ENCODE data around the gene MDK.

DNA sequence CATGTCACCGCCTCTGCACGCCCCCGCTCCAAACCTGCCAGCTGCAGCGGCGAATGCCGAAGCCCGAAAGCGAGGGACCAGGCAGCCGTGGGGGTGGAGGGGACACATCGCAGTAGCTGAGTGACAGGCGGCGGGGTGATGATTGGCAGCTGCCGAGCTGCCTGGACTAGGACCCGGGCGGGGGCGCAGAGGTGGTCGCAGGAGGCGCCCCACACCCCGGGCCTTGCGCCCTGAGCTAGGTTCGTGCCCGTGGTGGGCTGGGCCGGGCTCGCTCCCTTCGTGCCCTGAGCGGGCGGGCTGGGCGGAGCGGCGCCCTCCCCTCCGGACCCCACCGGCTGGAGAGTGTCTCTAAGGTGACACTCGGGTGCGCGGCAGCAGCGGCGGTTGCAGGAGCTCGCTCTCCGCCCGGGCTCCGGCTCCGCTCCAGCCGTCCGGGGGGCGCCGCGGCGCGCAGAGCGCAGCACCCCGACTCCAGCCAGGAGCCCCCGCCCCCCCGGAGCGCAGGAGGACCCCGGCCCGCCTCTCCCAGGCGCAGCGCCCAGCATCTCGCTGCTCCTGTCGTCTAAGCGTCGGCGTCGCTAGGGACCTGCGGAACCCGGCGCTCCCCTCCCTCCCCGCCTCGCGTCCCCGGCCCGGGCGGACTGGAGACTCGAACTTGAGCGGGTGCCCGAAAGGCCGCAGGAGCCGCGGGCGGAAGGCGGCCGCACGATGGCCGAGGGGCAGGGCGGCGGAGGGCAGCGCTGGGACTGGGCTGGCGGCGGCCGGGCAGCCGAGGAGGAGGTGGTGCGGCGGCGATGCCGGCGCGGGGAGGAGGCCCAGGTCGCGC, 48.7 kb upstream of the MDK start:
- TF ChIP-seq, protein P1, sequence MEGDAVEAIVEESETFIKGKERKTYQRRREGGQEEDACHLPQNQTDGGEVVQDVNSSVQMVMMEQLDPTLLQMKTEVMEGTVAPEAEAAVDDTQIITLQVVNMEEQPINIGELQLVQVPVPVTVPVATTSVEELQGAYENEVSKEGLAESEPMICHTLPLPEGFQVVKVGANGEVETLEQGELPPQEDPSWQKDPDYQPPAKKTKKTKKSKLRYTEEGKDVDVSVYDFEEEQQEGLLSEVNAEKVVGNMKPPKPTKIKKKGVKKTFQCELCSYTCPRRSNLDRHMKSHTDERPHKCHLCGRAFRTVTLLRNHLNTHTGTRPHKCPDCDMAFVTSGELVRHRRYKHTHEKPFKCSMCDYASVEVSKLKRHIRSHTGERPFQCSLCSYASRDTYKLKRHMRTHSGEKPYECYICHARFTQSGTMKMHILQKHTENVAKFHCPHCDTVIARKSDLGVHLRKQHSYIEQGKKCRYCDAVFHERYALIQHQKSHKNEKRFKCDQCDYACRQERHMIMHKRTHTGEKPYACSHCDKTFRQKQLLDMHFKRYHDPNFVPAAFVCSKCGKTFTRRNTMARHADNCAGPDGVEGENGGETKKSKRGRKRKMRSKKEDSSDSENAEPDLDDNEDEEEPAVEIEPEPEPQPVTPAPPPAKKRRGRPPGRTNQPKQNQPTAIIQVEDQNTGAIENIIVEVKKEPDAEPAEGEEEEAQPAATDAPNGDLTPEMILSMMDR (conservative IDR thresholded peaks at IDR 0.05), result no peak
- TF ChIP-seq EZH2 (IDR thresholded peaks at IDR 0.05; ENCODE audit: low read depth), result no peak
